ENCODE data around the gene CIT.

CIT gene

GRCh38 chr12:119692997-119693396 lies 184.1 kb downstream of the CIT start (continued):
- TF ChIP-seq PRDM4 (tag by site-specific recombination; IDR thresholded peaks at IDR 0.05) (peak; percentile 37; the same call in 1 of the 2 replicates), ZNF350 (tag by site-specific recombination; IDR thresholded peaks at IDR 0.05) (no peak), INSM2 (tag by site-specific recombination; IDR thresholded peaks at IDR 0.05) (no peak), SP7 (tag by site-specific recombination; IDR thresholded peaks at IDR 0.05) (peak; percentile 66), ZFP37 (tag by site-specific recombination; IDR thresholded peaks at IDR 0.05) (no peak), ZNF146 (tag by site-specific recombination; IDR thresholded peaks at IDR 0.05) (no peak), ZFP41 (tag by site-specific recombination; IDR thresholded peaks at IDR 0.05; ENCODE audit: borderline replicate concordance) (no peak), ZNF174 (tag by site-specific recombination; IDR thresholded peaks at IDR 0.05) (no peak), ZNF530 (tag by site-specific recombination; IDR thresholded peaks at IDR 0.05; ENCODE audit: low read depth) (no peak), CTCF (tag by site-specific recombination; IDR thresholded peaks at IDR 0.05) (no peak), ZNF600 (tag by site-specific recombination; IDR thresholded peaks at IDR 0.05) (peak; percentile 26; the same call in 1 of the 2 replicates), ZNF138 (tag by site-specific recombination; IDR thresholded peaks at IDR 0.05; ENCODE audit: borderline replicate concordance) (no peak), ZNF692 (tag by site-specific recombination; IDR thresholded peaks at IDR 0.05) (0 out of 2 replicates have a peak, but pooled peaks have one; percentile 32), ZNF580 (tag by site-specific recombination; IDR thresholded peaks at IDR 0.05) (no peak), ZFHX2 (tag by site-specific recombination; conservative IDR thresholded peaks at IDR 0.05) (no peak), ZNF501 (tag by site-specific recombination; IDR thresholded peaks at IDR 0.05) (no peak)

- TF ChIP-seq ZBTB17 (tag by site-specific recombination; IDR thresholded peaks at IDR 0.05) (no peak), ZNF660 (tag by site-specific recombination; IDR thresholded peaks at IDR 0.05) (no peak)
- POLR2A ChIA-PET = no interaction called here
- Histone ChIP-seq H3K4me1 (ENCODE audit: control insufficient read depth, insufficient read depth, low read length) (peaks cover 7% of the 10 kb centered on the region; the same call in 1 of the 2 replicates), H3K36me3 (ENCODE audit: control insufficient read depth in 2 of 2, insufficient read depth in 1 of 2, low read length in 2 of 2) (peaks cover 9 to 39% of the 10 kb centered on the region in 2 experiments), H3K27ac (ENCODE audit: extremely low read depth, low read depth, low read length) (no peak overlapping the region), H3K9me3 (ENCODE audit: control insufficient read depth, insufficient read depth, low read depth, low read length) (no peaks in the 10 kb centered on the region), H3K4me3 (ENCODE audit: low read depth, low read length) (no peak overlapping the region)
- CTCF ChIA-PET = no interaction called here
Observed at GRCh38 chr12:119692410-119692809, 184.7 kb downstream of the CIT start.
